Gastroesophageal sphincter (tissue), 3 donors: ENCODE measurements around the gene SAAL1.
"Not testable (repeated sequence)": the region's sequence is repeated elsewhere in the genome, so short reads cannot be mapped to it uniquely, and the experiment has no call there.

Experiments
- CTCF ChIP-seq, 4 experiments: fragments of 200-600 bp in 2 of 4; fragments of 450-650 bp in 2 of 4; sonication (generic) in 1 of 4; IDR thresholded peaks; one replicate each; pipeline ENCODE4 v1.5.1; 2017 to 2019; ENCODE audit warnings: antibody characterized with exemption in 4 of 4, mild to moderate bottlenecking in 2 of 4, moderate library complexity in 2 of 4
- POLR2A ChIP-seq, 2 donors: fragments of 450-650 bp; IDR thresholded peaks; one replicate each; pipeline ENCODE4 v1.6.1; 2017; ENCODE audit warnings: antibody characterized with exemption in 2 of 2, mild to moderate bottlenecking in 2 of 2, moderate library complexity in 1 of 2

GRCh38 chr11:18121331-18121828 is 15.5 kb upstream of the SAAL1 start:
- TF ChIP-seq POLR2A, CTCF (IDR thresholded peaks at IDR 0.05): not testable (repeated sequence)
